Neural cell (in vitro differentiated cells): ENCODE results near the gene FAM53C. TPM values are rescaled to one million over a fixed set of nuclear protein-coding genes. Genes with fewer than 3 reads are reported as not detected.

ENCODE experiments used
- H2AFZ ChIP-seq: fragments of 200-600, 300-800 bp; sonication (generic), shearing (Covaris generic); 2 replicates; pipeline ENCODE4 v1.6.0; 2014; ENCODE audit warnings: low read depth, mild to moderate bottlenecking, antibody characterized with exemption, low read length, moderate library complexity
- H3F3A ChIP-seq: fragments of 200-600 bp; shearing (Covaris generic); 2 replicates; pipeline ENCODE4 v1.6.1; 2016; ENCODE audit warnings: mild to moderate bottlenecking, moderate library complexity, mixed read lengths, antibody characterized with exemption, low read length; ENCODE audit not compliant: insufficient read depth, poor library complexity, severe bottlenecking
- H3K27ac ChIP-seq: fragments of 200-600, 300-800 bp; sonication (generic), shearing (Covaris generic); 2 replicates; pipeline ENCODE4 v1.5.1; 2014; ENCODE audit warnings: mild to moderate bottlenecking, low read length, moderate library complexity
- H3K27me3 ChIP-seq: fragments of 300-800, 200-600 bp; sonication (generic), shearing (Covaris generic); 2 replicates; pipeline ENCODE4 v1.6.0; 2014; ENCODE audit warnings: mild to moderate bottlenecking, low read depth, low read length, moderate library complexity; ENCODE audit not compliant: insufficient read depth
- H3K36me3 ChIP-seq: fragments of 300-800, 200-600 bp; sonication (generic), shearing (Covaris generic); 2 replicates; pipeline ENCODE4 v1.5.1; 2014; ENCODE audit warnings: mild to moderate bottlenecking, antibody characterized with exemption, low read length, moderate library complexity; ENCODE audit not compliant: insufficient read depth
- H3K4me2 ChIP-seq: fragments of 300-800, 200-600 bp; sonication (generic), shearing (Covaris generic); 2 replicates; pipeline ENCODE4 v1.6.0; 2014; ENCODE audit warnings: mild to moderate bottlenecking, low read length
- H3K4me3 ChIP-seq: fragments of 300-800, 200-600 bp; sonication (generic), shearing (Covaris generic); 2 replicates; pipeline ENCODE4 v1.5.1; 2014; ENCODE audit warnings: mild to moderate bottlenecking, low read length, moderate library complexity
- H3K79me2 ChIP-seq: fragments of 200-600 bp; shearing (Covaris generic); replicated peaks from 2 replicates; pipeline ENCODE4 v1.6.0; 2014; ENCODE audit warnings: mild to moderate bottlenecking, low read length, moderate library complexity; ENCODE audit not compliant: insufficient read depth
- H3K9ac ChIP-seq: fragments of 300-800, 200-600 bp; sonication (generic), shearing (Covaris generic); 2 replicates; pipeline ENCODE4 v1.6.1; 2016; ENCODE audit warnings: mild to moderate bottlenecking, low read length, mixed read lengths
- H3K9me2 ChIP-seq: fragments of 200-600 bp; shearing (Covaris generic); 2 replicates; pipeline ENCODE4 v1.6.1; 2016; ENCODE audit warnings: mild to moderate bottlenecking, low read length, mixed read lengths; ENCODE audit not compliant: insufficient read depth
- H3K9me3 ChIP-seq: fragments of 200-600, 300-800 bp; sonication (generic), shearing (Covaris generic); 2 replicates; pipeline ENCODE4 v1.6.1; 2016; ENCODE audit warnings: mild to moderate bottlenecking, mixed run types, low read length, moderate library complexity, mixed read lengths
- H4K20me1 ChIP-seq: fragments of 200-600 bp; shearing (Covaris generic); 2 replicates; pipeline ENCODE4 v1.6.1; 2016; ENCODE audit warnings: mild to moderate bottlenecking, mixed run types; ENCODE audit not compliant: insufficient read depth
- CTCF ChIP-seq: fragments of 450-650 bp; IDR thresholded peaks from 2 replicates; pipeline ENCODE4 v1.5.1; 2014; ENCODE audit warnings: antibody characterized with exemption, mild to moderate bottlenecking, moderate library complexity; ENCODE audit not compliant: poor library complexity, severe bottlenecking
- EP300 ChIP-seq: fragments of 450-650 bp; conservative IDR thresholded peaks from 2 replicates; pipeline ENCODE4 v1.6.1; 2014; ENCODE audit warnings: antibody characterized with exemption, mild to moderate bottlenecking, moderate library complexity; ENCODE audit not compliant: poor library complexity, severe bottlenecking
- EZH2 ChIP-seq: fragments of 200-600, 300-800 bp; shearing (Covaris generic), sonication (generic); IDR thresholded peaks from 2 replicates; pipeline ENCODE4 v1.6.1; 2014; ENCODE audit warnings: antibody characterized with exemption, low read length, borderline replicate concordance, mild to moderate bottlenecking; ENCODE audit not compliant: insufficient read depth, poor library complexity, severe bottlenecking
- MXI1 ChIP-seq: fragments of 450-650 bp; conservative IDR thresholded peaks from 2 replicates; pipeline ENCODE4 v1.6.1; 2014; ENCODE audit warnings: antibody characterized with exemption, mild to moderate bottlenecking; ENCODE audit not compliant: poor library complexity, severe bottlenecking
- POLR2AphosphoS5 ChIP-seq: IDR thresholded peaks from 2 replicates; pipeline ENCODE4 v1.6.1; 2012
- RAD21 ChIP-seq: fragments of 450-650 bp; conservative IDR thresholded peaks from 2 replicates; pipeline ENCODE4 v1.6.1; 2014; ENCODE audit warnings: antibody characterized with exemption, mild to moderate bottlenecking, moderate library complexity
- REST ChIP-seq: IDR thresholded peaks from 2 replicates; pipeline ENCODE4 v1.6.1; 2012; ENCODE audit warnings: borderline replicate concordance
- SMC3 ChIP-seq: fragments of 450-650 bp; conservative IDR thresholded peaks from 2 replicates; pipeline ENCODE4 v1.6.1; 2014; ENCODE audit warnings: antibody characterized with exemption, mild to moderate bottlenecking, moderate library complexity; ENCODE audit not compliant: poor library complexity
- TAF1 ChIP-seq: IDR thresholded peaks from 2 replicates; pipeline ENCODE4 v1.6.1; 2012; ENCODE audit warnings: low read depth
- polyA plus RNA-seq: library from polyadenylated mRNA; depleted of rRNA; stranded (reverse); fragments of >200 nt; gene quantifications from 2 replicates; pipeline ENCODE4 v1.2.3, GENCODE V29; 2014

Gene FAM53C
- polyA plus RNA-seq, 1 donor from 2014 or later, result 44.2 TPM

GRCh38 chr5:138330813-138331448 lies 7.1 kb upstream of the FAM53C start:
- no peaks in the 10 kb centered on the region for H4K20me1 ChIP-seq
- H3K4me3 ChIP-seq, result peak overlapping the region; percentile 70
- H3K9me3 ChIP-seq, result no peaks in the 10 kb centered on the region
- H3K36me3 ChIP-seq, result no peaks in the 10 kb centered on the region
- peak overlapping the region; percentile 19 for H2AFZ ChIP-seq
- H3F3A ChIP-seq, result no peaks in the 10 kb centered on the region
- H3K9ac ChIP-seq, result no peak overlapping the region
- peak overlapping the region; percentile 47 for H3K4me2 ChIP-seq
- no peak overlapping the region for H3K27ac ChIP-seq
- TF ChIP-seq POLR2AphosphoS5 (no peak), CTCF (no peak), EZH2 (no peak), SMC3 (no peak), TAF1 (no peak), RAD21 (no peak), MXI1 (no peak), REST (no peak), EP300 (no peak)
- H3K9me2 ChIP-seq, result no peaks in the 10 kb centered on the region
- no peaks in the 10 kb centered on the region for H3K79me2 ChIP-seq
- H3K27me3 ChIP-seq, result no peaks in the 10 kb centered on the region

- Histone ChIP-seq H3K36me3 (no peaks in the 10 kb centered on the region), H3K27ac (no peak within 1 kb of the TSS), H3K79me2 (no peaks in the 10 kb centered on the region), H4K20me1 (no peaks in the 10 kb centered on the region), H2AFZ (peak within 1 kb of the TSS; percentile 44), H3K9ac (no peak within 1 kb of the TSS), H3K4me3 (peak within 1 kb of the TSS; percentile 70), H3K9me2 (no peaks in the 10 kb centered on the region), H3K4me2 (peak within 1 kb of the TSS; percentile 82), H3K27me3 (no peaks in the 10 kb centered on the region), H3F3A (no peaks in the 10 kb centered on the region), H3K9me3 (no peaks in the 10 kb centered on the region)
- TF ChIP-seq TAF1 (no peak), MXI1 (peak; percentile 97), REST (no peak), RAD21 (peak; percentile 14), EZH2 (no peak), POLR2AphosphoS5 (no peak), EP300 (no peak)
These were observed 6.4 kb upstream of the FAM53C start, which contains the start of gene CDC25C for GRCh38 chr5:138331449-138332368. TSS of gene CDC25C (minus strand) at chr5:138331804. CDS start at chr5:138331180, 624 bp downstream.
